GM19467 (cell line): ENCODE measurements around the gene C1GALT1C1.
"Not testable (repeated sequence)": the region's sequence is repeated elsewhere in the genome, so short reads cannot be mapped to it uniquely, and the experiment has no call there.

Experiments
- ATAC-seq: cut with Tn5 transposase; IDR thresholded peaks from one replicate; pipeline ENCODE4 v1.9.1; 2021; ENCODE audit warnings: mild to moderate bottlenecking, moderate library complexity; ENCODE audit not compliant: unreplicated experiment

The C1GALT1C1 gene

GRCh38 chrX:120629667-120630537 lies at the start of gene C1GALT1C1:
TSS of gene C1GALT1C1 (minus strand) at chrX:120630054. CDS start at chrX:120627166, 2,888 bp downstream.
- ATAC-seq, result peak; percentile 95

GRCh38 chrX:120677004-120677652 lies 47.3 kb upstream of the C1GALT1C1 start:
- ATAC-seq, result no peak

- ATAC-seq, result no peak
Measured at GRCh38 chrX:120672841-120673530, 43.1 kb upstream of the C1GALT1C1 start.

- ATAC-seq, result no peak
Measured at GRCh38 chrX:120672389-120672788, 42.5 kb upstream of the C1GALT1C1 start.

- ATAC-seq, result no peak
Measured at GRCh38 chrX:120671963-120672362, 42.1 kb upstream of the C1GALT1C1 start.

GRCh38 chrX:120668357-120668756 lies 38.5 kb upstream of the C1GALT1C1 start:
- no peak for ATAC-seq

- ATAC-seq, result not testable (repeated sequence)
Measured at GRCh38 chrX:120664535-120664934, 34.7 kb upstream of the C1GALT1C1 start.

- no peak for ATAC-seq
Measured at GRCh38 chrX:120664081-120664480, 34.2 kb upstream of the C1GALT1C1 start.

GRCh38 chrX:120662662-120663061 lies 32.8 kb upstream of the C1GALT1C1 start:
- no peak for ATAC-seq

- no peak for ATAC-seq
Measured at GRCh38 chrX:120660637-120661036, 30.8 kb upstream of the C1GALT1C1 start.

- no peak for ATAC-seq
Measured at GRCh38 chrX:120653000-120653399, 23.1 kb upstream of the C1GALT1C1 start.

- not testable (repeated sequence) for ATAC-seq
Measured at GRCh38 chrX:120652256-120652655, 22.4 kb upstream of the C1GALT1C1 start.

- ATAC-seq, result no peak
Measured at GRCh38 chrX:120647127-120647526, 17.3 kb upstream of the C1GALT1C1 start.

GRCh38 chrX:120642871-120643270 lies 13.0 kb upstream of the C1GALT1C1 start:
- no peak for ATAC-seq

GRCh38 chrX:120638619-120639018 lies 8.8 kb upstream of the C1GALT1C1 start:
- ATAC-seq, result no peak

GRCh38 chrX:120625371-120625770 lies 4.5 kb downstream of the C1GALT1C1 start:
- ATAC-seq, result no peak

- no peak for ATAC-seq
Measured at GRCh38 chrX:120617996-120618630, 11.7 kb downstream of the C1GALT1C1 start.

- ATAC-seq, result no peak
Measured at GRCh38 chrX:120614816-120615215, 15.0 kb downstream of the C1GALT1C1 start.

- no peak for ATAC-seq
Measured at GRCh38 chrX:120612086-120612485, 17.8 kb downstream of the C1GALT1C1 start.

GRCh38 chrX:120604361-120604782 lies 25.5 kb downstream of the C1GALT1C1 start:
- no peak for ATAC-seq
